Prostate gland (tissue), 2 donors: Measurements from ENCODE around the gene HMX3. TPM values are rescaled to one million over a fixed set of nuclear protein-coding genes. Genes with fewer than 3 reads are reported as not detected.

Experiments
- DNase-seq: peaks from one replicate; pipeline ENCODE4 v3.0.0-alpha.2; 2019; ENCODE audit warnings: low spot score
- H3K27ac ChIP-seq, 2 donors: fragments of 200-600 bp; sonication (generic); 2 replicates each; pipeline ENCODE4 v1.5.1; 2017 to 2019
- H3K27me3 ChIP-seq: fragments of 200-600 bp; sonication (generic); replicated peaks from 2 replicates; pipeline ENCODE4 v1.5.1; 2019; ENCODE audit not compliant: insufficient read depth
- H3K36me3 ChIP-seq, 2 donors: fragments of 200-600 bp; sonication (generic); 1 replicate in 1 of 2; 2 replicates in 1 of 2; pipeline versions ENCODE4 v1.5.1 to v1.8.1; 2017 to 2019
- H3K4me1 ChIP-seq: fragments of 200-600 bp; sonication (generic); replicated peaks from 2 replicates; pipeline ENCODE4 v1.5.1; 2019
- H3K4me3 ChIP-seq, 2 donors: fragments of 200-600 bp; sonication (generic); 2 replicates each; pipeline ENCODE4 v1.5.1; 2017 to 2019
- H3K9me3 ChIP-seq: fragments of 200-600 bp; sonication (generic); 2 replicates; pipeline ENCODE4 v1.5.1; 2017
- POLR2A ChIP-seq: fragments of 450-650 bp; IDR thresholded peaks from one replicate; pipeline ENCODE4 v1.6.1; 2016; ENCODE audit warnings: antibody characterized with exemption, mild to moderate bottlenecking
- POLR2AphosphoS5 ChIP-seq: sonication (generic); formaldehyde crosslinking; IDR thresholded peaks from one replicate; pipeline ENCODE4 v1.6.1; 2017; ENCODE audit warnings: antibody characterized with exemption
- WGBS: methylation state at CpG from one replicate; pipeline ENCODE4 v1.1.5; 2018; 5-methylcytosine and 5-hydroxymethylcytosine counted together
- intact Hi-C: fragments of 100-400 bp; cut with DNase I; formaldehyde crosslinking; loops from one replicate; pipeline ENCODE4 v1.14.2; 2022
- total RNA-seq, 2 donors: library from RNA; depleted of rRNA; stranded (reverse); fragments of >200 nt; gene quantifications; one replicate each; pipeline ENCODE4 v1.1.0, GENCODE V29; 2016
- TF ChIP-seq, protein P1 (sequence below), 4 experiments: fragments of 200-600 bp in 2 of 4; fragments of 450-650 bp in 2 of 4; sonication (generic) in 2 of 4; IDR thresholded peaks; 1 replicate in 3 of 4; 2 replicates in 1 of 4; pipeline ENCODE4 v1.5.1; 2016 to 2019; ENCODE audit warnings: antibody characterized with exemption in 4 of 4, mild to moderate bottlenecking in 2 of 4, moderate library complexity in 2 of 4

Gene HMX3
- total RNA-seq, 2 donors from 2014 or later, result not detected

DNA sequence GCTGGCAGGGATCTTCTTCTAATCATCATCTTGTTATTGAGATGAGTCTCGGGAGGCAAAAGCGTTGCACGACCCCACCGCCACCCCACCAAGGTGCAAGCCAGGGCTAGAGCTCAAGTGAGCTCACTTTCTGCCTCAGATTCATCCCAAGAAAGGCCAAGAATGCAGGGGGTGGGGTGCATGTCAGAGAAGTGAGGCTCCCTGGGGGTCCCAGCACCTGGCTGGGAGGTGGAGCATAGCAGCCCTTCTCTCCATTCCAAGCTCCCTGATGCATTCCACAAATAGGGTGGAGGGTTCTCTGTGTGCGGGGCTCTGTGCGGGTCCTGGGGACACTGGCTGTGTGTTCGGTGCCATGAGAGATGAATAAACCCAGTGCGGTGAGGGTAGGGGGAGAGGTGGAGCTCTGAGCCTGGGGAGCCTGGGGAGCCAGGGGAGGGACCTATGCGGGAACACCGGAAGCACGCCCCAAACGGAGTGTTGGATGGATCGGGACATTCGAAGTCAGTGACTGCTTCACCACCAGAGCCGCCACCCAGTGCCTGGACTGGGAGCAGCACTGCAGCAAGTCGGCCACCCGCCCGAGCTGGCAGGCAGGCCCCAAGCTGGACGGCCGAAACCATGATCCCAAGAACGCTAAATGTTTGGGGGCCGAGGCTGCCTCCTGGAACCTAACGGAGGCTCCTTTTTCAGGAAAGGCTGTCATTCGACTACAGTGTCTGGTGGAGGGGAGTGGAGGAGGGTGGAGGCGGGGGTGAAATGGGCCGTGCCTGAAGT lies 17.9 kb upstream of the HMX3 start:
- no peak overlapping the region for H3K4me3 ChIP-seq
- intact Hi-C loops, result no loop called here
- 11% methylated on average over 26 of the region's 26 CpGs for WGBS
- no peaks in the 10 kb centered on the region for H3K9me3 ChIP-seq
- no peaks in the 10 kb centered on the region for H3K4me1 ChIP-seq
- H3K27me3 ChIP-seq, result peaks cover 6% of the 10 kb centered on the region
- TF ChIP-seq POLR2AphosphoS5 (no peak), POLR2A (no peak)
- TF ChIP-seq, protein P1, sequence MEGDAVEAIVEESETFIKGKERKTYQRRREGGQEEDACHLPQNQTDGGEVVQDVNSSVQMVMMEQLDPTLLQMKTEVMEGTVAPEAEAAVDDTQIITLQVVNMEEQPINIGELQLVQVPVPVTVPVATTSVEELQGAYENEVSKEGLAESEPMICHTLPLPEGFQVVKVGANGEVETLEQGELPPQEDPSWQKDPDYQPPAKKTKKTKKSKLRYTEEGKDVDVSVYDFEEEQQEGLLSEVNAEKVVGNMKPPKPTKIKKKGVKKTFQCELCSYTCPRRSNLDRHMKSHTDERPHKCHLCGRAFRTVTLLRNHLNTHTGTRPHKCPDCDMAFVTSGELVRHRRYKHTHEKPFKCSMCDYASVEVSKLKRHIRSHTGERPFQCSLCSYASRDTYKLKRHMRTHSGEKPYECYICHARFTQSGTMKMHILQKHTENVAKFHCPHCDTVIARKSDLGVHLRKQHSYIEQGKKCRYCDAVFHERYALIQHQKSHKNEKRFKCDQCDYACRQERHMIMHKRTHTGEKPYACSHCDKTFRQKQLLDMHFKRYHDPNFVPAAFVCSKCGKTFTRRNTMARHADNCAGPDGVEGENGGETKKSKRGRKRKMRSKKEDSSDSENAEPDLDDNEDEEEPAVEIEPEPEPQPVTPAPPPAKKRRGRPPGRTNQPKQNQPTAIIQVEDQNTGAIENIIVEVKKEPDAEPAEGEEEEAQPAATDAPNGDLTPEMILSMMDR (IDR thresholded peaks at IDR 0.05), result no peak
- DNase-seq, result no peak
- no peak overlapping the region for H3K27ac ChIP-seq
- H3K36me3 ChIP-seq, result no peaks in the 10 kb centered on the region

DNA sequence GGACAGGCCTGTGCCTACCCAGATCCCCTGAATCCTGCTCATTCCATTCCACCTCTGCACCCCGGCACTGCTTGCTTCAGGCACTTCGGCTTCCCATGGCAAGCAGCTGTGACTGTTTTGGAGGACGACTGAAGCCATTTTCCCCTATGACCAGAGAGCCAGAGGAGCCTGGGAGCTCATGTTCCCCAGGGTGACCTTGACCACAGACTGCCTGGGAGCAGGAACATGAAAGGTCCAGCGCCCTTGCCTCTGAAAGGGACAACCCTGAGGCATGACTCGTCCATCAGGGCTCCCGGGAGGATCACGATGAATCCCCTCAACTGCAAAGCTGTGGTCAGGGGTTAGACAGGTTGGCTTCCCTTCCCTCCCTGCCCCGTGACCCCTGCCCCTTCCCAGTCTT lies 16.7 kb upstream of the HMX3 start:
- TF ChIP-seq, protein P1 (IDR thresholded peaks at IDR 0.05), result no peak
- TF ChIP-seq POLR2AphosphoS5 (no peak), POLR2A (no peak)

DNA sequence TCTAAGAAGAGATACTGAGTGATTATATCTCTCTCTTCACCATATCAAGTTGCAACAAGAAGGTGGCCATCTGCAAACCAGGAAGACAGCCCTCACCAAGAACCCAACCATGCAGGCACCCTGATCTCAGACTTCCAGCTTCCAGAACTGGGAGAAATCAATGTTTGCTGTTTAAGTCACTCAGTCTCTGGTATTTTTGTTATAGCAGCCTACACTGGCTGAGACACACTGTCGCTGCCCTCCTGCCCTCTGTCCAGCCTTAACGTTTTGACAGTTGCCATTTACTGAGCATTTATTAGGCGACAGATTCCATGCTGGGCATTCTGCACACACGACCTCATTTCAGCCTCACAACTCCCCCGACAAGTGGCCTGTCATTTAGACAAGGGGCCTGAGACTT lies 9.5 kb upstream of the HMX3 start:
- no peak overlapping the region for H3K27ac ChIP-seq
- no peak overlapping the region for H3K4me3 ChIP-seq
- H3K27me3 ChIP-seq, result peaks cover 15% of the 10 kb centered on the region
- H3K36me3 ChIP-seq, result no peaks in the 10 kb centered on the region
- H3K9me3 ChIP-seq, result no peaks in the 10 kb centered on the region
- TF ChIP-seq POLR2AphosphoS5 (no peak), POLR2A (no peak)
- TF ChIP-seq, protein P1 (IDR thresholded peaks at IDR 0.05), result no peak
- DNase-seq, result no peak
- H3K4me1 ChIP-seq, result no peaks in the 10 kb centered on the region
- WGBS, result 73% methylated on average over 5 of the region's 5 CpGs
- intact Hi-C loops, result no loop called here

More for the DNA sequence above, 16.7 kb upstream of the HMX3 start:
- H3K4me3 ChIP-seq, result no peak overlapping the region
- no peak for DNase-seq
- H3K27me3 ChIP-seq, result peaks cover 6% of the 10 kb centered on the region
- no peaks in the 10 kb centered on the region for H3K4me1 ChIP-seq
- no peak overlapping the region for H3K27ac ChIP-seq
- intact Hi-C loops, result no loop called here
- no peaks in the 10 kb centered on the region for H3K36me3 ChIP-seq
- no peaks in the 10 kb centered on the region for H3K9me3 ChIP-seq
- WGBS, result 94% methylated on average over 7 of the region's 8 CpGs

DNA sequence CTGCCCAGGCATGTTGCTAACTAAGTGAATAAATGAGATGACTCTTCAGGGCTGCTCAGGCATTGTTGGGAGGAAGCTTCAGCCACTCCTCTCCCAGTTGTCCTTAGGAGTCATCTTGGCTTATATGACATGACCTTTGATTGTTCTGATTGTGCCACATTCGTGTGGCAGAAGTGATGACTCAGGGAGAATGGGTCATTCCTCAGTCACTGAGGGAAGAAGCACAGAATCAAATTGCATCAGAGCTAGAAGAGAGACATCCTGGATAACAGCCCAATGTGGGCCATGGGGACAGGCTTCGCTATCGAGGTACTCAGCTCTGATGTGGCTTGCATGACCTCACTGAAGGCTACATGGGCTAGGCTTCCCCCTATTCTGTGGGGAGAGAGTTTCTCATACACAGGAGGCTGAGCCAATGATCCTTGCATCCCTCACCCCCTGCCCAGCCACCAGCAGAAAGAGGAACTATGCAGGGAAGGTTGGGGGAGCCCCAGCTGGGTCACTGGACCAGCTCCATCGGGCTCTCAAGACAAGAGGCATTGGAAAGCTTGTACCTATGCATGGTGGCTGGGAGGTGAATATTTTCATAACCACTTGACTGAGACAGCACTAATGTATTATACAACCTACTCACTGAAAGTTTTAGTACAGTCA lies 6.0 kb upstream of the HMX3 start:
- H3K4me1 ChIP-seq, result peaks cover 4% of the 10 kb centered on the region
- H3K27me3 ChIP-seq, result peaks cover 31% of the 10 kb centered on the region
- intact Hi-C loops, result no loop called here
- DNase-seq, result no peak
- no peak for TF ChIP-seq POLR2AphosphoS5
- no peak for TF ChIP-seq POLR2A
- TF ChIP-seq, protein P1 (IDR thresholded peaks at IDR 0.05), result no peak
- WGBS, result 76% methylated on average over 4 of the region's 4 CpGs
- no peaks in the 10 kb centered on the region for H3K36me3 ChIP-seq
- no peak overlapping the region for H3K27ac ChIP-seq
- H3K4me3 ChIP-seq, result no peak overlapping the region
- no peaks in the 10 kb centered on the region for H3K9me3 ChIP-seq
